LNCAP (cell line): ENCODE results near the gene MRM1.

ENCODE experiments used
- TF ChIP-seq, protein P1 (sequence below): fragments of 450-650 bp; IDR thresholded peaks from 2 replicates; pipeline ENCODE4 v1.5.1; 2017; ENCODE audit warnings: mild to moderate bottlenecking

Gene MRM1

DNA sequence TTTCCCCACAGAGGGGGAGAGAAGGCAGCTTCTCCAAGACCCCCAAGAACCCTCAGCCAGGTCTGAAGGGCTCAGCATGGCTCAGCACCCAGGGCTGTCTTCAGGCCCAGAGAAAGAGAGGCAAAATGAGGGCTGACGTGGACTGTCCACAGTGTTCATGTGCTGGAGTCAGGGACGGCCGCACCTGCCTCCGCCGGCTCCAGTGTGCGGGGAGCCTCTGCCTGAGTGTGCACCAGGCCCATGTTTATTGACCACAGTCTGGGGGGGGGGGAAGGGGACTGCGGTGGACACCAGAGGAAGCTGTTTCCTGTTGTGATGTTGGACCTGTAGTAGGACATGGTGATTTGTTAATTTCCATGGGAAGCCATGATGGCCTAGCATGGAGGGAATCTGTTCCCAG is 6.9 kb downstream of the MRM1 start:
- TF ChIP-seq, protein P1, sequence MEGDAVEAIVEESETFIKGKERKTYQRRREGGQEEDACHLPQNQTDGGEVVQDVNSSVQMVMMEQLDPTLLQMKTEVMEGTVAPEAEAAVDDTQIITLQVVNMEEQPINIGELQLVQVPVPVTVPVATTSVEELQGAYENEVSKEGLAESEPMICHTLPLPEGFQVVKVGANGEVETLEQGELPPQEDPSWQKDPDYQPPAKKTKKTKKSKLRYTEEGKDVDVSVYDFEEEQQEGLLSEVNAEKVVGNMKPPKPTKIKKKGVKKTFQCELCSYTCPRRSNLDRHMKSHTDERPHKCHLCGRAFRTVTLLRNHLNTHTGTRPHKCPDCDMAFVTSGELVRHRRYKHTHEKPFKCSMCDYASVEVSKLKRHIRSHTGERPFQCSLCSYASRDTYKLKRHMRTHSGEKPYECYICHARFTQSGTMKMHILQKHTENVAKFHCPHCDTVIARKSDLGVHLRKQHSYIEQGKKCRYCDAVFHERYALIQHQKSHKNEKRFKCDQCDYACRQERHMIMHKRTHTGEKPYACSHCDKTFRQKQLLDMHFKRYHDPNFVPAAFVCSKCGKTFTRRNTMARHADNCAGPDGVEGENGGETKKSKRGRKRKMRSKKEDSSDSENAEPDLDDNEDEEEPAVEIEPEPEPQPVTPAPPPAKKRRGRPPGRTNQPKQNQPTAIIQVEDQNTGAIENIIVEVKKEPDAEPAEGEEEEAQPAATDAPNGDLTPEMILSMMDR, result no peak

DNA sequence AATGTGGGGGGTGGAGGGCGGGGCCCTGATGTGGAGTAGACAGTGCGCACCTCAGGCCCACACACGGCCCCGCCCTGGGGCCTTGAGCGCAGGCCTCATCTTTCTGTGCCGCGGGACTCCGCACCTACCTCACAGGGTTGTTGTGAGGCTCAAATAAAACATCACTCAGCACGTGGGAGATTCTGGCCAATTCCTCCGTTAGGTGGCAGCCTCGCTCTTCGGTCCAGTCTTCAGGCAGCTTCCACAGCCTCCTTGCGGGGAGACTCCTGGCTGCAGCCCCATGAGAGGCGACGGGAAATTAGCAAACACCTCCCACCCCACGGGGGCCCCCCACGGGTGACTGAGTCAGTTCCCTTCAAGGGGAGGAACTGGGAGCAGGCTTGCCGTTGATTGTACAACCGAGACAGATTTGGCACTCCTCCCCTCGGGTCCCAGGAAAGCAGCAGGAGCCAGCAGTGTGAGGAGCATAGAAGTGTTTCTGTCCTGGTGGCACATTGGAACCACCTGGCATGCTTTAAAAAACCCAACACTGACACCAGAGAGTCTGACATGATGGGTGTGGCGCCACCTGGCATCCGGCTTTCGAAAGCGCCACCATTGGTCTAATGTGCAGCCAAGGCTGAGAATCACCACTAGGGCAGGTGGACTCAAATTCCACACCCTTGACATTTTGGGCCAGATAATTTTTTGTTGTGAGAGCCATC is 7.6 kb downstream of the MRM1 start:
- TF ChIP-seq, protein P1, result peak; percentile 35; the same call in 1 of the 2 replicates

DNA sequence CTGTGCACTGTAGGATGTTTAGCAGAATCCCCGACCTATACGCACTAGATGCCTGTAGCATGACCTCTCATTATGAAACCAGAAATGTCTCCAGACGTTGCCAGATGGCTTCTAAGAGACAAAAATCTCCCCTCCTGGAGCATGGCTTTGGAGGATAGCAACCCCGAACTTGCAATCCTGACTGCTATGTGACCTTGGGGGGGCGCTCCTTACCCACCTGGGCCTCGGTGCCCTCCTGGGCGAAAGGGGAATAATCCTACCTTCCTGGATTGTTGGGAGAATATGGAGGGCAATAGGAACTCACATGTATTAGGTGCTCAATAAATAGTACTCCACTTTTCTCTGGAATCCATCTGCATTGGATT is 8.1 kb downstream of the MRM1 start:
- TF ChIP-seq, protein P1, result no peak

DNA sequence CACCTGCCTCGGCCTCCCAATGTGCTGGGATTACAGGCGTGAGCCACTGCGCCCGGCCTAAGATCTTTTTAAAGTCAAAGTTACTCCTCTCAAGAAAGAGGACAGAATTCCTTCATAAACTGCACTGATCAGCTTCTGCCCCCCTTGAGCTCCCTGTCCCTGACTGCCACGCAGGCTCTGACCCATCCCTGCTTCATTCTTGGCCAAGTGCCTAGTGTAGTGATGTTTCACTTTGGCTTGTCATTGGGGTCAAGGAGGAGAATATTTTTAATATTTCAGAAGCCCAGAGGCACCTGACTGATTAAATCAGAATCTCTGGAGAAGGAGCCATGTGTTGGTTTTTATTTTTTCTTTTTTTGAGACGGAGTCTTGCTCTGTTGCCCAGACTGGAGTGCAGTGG is 9.1 kb downstream of the MRM1 start:
- TF ChIP-seq, protein P1, result no peak

- TF ChIP-seq, protein P1, result no peak
These were observed 10.1 kb downstream of the MRM1 start for GRCh38 chr17:36611345-36612072.

- TF ChIP-seq, protein P1, result no peak
These were observed 10.9 kb downstream of the MRM1 start for GRCh38 chr17:36612323-36612722.

DNA sequence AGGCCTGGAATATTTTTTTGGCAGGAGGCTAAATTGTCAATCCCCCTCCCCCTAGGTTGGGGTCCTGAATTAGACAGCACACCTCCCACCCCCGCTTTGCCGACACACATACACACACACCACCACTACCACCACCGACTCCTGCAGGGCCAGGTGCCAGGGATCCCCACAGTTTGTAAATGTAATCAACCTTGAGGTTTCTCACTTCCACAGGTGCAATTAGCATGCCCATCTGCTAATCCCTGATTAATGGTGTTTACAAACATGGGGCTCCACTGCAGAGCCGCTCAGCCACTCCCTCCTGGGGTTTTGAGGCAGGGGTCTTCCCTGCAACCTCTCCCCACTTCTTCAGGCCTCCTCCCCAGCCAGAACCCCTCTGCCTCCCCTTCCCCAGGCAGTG is 11.8 kb downstream of the MRM1 start:
- TF ChIP-seq, protein P1, result no peak
